ENCODE results near the gene ZBTB4.

ZBTB4 gene

DNA sequence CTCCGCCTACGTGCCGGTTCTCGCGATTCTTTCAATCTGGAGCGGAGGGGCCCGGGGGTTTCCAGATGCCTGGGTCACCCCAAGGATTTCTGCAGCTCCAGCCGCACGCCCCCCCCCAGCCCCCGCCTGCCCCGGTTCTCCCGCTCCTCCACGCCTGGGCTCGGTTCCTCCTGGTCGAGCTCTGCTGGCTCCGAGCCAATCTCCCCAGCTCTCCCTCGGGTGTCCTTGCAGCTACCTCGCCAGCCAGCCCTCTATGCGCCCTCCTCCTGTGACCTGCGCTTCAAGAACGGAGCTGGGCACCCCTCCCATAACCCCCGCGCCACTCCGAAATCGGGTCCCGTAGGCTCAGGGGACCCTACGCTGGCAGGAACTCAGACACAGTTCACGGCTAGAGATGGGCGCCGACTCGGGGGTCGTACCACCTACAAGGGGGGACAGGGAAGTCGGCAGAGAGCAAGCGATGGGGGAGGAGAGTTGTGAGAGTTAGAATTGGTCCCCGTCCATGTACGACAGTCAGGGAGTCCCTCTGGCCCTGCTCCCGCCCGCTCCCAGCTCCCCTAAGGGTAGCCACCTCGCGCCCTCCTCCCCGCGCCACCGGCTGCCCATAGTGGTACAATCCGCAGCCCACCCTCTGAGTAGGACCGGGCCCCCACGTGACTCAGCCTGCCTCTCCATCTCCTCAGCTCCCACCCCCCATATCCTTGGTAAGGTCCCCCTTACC is 39.2 kb downstream of the ZBTB4 start:
- DNase-seq (ENCODE audit: low read depth in 2 of 2) = no peak

DNA sequence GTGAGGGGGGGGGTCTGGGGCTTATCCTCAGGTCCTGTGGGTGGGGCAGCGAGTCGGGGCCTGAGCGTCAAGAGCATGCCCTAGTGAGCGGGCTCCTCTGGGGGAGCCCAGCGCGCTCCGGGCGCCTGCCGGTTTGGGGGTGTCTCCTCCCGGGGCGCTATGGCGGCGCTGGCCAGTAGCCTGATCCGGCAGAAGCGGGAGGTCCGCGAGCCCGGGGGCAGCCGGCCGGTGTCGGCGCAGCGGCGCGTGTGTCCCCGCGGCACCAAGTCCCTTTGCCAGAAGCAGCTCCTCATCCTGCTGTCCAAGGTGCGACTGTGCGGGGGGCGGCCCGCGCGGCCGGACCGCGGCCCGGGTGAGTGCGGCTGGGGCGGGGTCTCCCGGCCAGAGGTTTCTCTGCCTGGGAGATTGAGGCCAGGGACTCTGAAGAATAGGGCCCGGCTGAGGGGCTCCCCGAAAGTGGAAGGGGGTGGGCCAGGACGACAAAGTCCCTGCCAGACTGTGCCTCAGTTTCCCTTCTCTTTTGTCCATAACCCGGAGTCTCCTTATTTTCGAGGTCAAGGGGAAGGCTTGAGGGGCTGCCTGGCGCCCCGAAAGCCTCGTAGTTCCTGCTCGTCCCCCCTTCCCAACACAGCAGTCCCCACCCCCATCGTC is 39.8 kb downstream of the ZBTB4 start, which contains the start of gene FGF11:
FGF11 (plus strand) TSS at position 51 of the 651 bp plus-strand sequence; CDS start at position 160, 109 bp downstream.
- DNase-seq (ENCODE audit: low read depth in 2 of 2) = no peak

DNA sequence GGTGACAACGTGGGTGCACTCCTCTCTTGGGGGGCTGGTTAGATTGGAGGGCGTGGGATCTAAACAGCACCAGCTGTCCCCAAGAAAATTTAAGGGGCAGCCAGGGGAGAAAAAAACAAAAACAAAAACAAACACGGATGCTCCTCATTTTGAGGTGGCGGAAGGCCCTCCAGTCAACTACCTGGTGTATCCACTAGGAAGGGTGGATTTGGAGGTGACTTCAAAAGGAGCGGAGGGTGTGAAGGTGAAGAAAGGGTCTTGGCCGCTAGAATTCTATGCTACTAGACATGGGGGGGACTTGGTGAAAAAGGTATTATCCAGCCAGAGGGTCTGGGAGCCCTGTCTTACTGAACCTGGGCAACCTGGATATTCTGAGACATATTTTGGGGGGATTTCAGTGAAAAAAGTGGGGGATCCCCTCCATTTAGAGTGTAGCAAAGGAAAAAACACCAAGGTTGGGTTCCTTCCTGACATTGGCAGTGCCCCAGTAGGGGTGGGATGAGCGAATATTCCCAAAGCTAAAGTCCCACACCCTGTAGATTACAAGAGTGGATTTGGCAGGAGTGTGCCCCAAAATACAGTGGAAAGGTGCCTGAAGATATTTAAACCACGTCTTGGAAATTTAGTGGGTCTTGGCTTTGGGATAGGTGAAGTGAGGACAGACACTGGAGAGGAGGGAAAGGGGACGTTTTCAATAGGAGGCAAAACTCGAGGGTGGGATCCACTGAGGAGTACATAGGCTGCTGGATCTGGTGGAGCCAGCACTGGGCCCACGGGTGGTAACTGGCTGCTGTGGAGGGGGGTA is 40.6 kb downstream of the ZBTB4 start:
- no peak for DNase-seq (ENCODE audit: low read depth in 2 of 2)

DNA sequence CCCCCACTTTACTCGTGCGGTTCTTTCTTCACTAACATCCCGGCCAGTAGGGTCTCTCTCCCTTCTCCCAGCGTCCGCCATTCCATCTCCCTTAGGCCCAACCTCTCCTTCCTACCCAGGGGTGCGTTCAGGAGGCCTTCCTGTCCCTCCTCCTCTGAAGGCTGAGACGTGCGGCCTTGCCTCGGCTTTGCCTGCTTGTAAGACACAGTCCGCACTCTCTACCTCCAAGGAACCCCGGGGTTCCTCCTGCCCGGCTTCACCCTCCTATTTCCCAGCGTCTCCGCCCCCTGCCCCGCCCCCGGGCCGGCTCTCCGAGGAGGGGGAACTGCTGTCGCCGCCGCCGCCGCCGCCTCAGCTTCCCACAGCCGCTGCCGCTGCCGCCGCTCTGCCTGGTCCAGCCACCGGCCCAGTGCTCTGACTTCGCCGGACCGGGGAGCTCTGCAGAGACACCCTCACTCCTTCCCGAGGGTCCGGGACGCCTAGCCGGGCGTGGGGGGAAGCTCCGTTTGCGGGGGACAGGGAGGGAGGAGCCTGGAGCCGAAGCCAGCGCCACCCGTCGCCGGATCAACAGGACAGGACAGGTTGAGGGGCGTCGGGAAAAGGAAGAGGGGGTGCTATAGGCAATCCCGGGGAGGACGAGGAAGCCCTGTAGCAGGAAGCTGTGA is 41.3 kb downstream of the ZBTB4 start:
- no peak for DNase-seq (ENCODE audit: low read depth in 2 of 2)

DNA sequence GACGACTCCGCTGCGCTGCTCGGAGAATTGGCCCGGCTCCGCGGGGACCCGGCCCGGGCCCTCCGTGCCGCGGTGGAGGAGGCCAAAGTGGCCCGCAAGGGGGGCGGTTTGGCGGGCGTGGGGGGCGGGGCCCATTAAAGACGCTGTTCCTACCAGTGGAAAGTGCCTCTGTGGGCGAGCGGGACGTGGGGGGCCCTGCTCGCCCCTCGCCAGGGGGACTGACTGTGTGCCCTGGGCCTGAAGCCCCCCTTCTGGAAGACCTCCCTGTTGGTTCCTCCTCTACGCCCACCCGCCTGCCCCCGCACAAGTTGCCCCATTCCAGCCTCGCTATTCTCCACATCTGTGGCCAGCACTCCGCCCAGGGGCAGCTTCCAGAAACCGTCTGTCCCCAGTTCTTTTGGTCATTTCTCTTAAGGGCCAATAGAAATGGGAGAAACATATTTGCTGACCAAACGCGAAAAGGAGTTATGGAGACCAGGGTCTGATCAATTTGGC is 42.0 kb downstream of the ZBTB4 start:
- no peak for DNase-seq (ENCODE audit: low read depth in 2 of 2)

DNA sequence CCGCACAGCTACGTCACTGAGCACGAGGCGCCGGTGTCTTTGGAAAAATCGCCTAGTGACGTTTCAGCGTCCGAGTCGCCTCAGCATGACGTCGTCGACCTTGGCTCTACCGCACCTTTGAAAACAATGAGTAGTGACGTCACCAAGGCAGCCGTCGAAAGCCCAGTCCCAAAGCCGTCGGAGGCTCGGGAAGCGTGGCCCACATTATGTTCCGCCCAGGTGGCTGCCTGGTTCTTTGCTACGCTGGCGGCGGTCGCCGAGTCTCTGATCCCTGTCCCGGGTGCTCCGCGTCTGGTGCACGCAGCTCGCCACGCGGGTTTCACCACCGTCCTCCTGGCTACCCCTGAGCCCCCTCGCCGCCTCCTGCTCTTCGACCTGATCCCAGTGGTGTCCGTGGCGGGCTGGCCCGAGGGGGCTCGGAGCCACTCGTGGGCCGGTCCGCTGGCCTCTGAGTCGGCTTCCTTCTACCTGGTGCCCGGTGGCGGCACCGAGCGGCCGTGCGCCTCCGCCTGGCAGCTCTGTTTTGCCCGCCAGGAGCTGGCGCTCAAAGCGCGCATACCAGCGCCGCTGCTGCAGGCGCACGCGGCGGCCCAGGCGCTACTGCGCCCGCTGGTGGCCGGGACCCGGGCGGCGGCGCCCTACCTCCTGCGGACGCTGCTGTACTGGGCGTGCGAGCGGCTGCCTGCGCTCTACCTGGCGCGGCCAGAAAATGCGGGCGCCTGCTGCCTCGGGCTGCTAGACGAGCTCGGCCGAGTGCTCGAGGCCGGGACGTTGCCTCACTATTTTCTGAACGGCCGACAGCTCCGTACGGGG is 42.7 kb downstream of the ZBTB4 start:
- peak; percentile 64 to 81 for DNase-seq (ENCODE audit: low read depth in 2 of 2)

DNA sequence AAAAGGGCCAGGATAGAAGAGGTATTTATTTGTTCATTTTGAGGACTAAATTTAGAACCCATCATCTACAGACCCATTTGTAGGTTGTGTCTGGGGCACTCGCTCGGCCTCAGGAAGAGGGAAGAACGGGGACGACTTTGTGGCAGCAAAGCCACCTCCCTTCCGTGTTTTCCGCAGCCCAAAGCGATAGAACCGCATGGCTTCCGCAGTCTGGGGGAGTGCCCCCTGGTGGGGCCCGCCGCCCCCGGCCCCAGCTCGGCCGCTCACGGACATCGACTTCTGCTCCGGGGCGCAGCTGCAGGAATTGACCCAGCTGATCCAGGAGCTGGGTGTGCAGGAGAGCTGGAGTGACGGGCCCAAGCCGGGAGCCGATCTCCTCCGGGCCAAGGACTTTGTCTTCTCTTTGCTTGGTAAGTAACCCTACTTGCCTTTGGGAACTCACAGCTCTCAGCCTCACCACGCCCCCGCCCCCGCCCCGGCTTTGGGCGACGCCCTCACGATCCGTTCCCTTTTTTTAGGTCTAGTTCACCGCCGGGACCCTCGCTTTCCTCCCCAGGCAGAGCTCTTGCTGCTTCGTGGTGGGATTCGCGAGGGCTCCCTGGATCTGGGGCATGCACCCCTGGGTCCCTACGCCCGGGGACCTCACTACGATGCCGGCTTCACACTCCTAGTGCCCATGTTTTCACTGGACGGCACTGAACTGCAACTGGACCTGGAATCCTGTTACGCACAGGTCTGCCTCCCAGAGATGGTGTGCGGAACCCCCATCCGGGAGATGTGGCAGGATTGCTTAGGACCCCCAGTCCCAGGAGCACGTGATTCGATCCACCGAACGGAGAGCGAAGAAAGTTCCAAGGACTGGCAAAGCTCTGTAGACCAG is 43.5 kb downstream of the ZBTB4 start:
- DNase-seq (ENCODE audit: low read depth in 2 of 2) = no peak

DNA sequence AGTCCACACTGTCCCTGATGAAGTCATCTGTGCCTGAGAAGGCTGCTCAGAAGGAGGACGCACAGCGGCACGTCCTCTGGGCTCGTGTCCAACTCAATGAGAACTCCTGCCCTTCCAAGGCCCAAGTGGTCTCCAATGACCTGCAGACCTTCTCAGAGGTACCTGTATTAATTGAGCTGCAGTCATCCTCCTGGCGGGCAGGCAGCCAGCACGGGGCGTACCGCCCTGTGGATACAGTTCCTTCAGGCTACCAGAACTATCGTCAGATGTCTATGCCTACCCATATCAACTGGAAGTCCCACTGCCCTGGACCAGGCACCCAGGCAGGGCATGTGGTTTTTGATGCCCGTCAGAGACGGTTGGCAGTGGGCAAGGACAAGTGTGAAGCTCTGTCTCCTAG is 47.1 kb downstream of the ZBTB4 start:
- no peak for DNase-seq (ENCODE audit: low read depth in 2 of 2)

DNA sequence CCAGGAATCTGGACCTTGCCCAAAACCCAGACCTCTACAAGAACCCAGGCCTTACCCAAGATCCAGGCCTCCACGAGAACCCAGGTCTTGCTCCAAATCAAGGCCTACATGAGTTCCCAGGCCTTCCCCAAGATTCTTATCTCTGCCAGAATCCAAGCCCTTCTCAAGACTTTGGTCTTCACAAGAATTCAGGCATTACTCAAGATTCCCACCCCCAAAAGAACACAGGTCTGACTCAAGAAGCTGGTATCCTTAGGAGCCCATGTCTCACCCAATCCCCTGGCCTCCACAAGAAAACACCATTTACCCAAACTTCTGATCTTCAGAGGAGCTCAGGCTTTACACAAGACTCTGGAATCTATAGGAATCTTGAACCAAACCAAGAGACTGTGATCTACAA is 48.2 kb downstream of the ZBTB4 start:
- DNase-seq (ENCODE audit: low read depth in 2 of 2) = no peak

DNA sequence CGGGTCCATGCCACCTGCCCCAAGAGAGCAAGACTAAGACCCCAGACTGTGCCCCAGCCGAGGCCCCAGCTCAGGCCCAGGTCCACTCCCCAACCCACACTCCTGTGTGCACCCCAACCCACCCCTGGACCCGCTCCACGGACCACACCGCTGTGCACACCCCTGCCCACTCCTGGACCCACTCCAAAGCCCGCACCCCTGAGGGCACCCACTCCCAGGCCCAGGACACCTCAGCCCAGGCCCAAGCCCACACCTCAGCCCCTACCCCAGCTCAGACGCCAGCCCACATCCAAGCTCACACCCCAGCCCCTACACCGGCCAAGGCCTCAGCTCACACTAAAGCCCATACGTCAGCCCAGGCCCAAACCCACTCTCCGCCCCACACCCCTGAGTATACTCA is 49.7 kb downstream of the ZBTB4 start:
- no peak for DNase-seq (ENCODE audit: low read depth in 2 of 2)

DNA sequence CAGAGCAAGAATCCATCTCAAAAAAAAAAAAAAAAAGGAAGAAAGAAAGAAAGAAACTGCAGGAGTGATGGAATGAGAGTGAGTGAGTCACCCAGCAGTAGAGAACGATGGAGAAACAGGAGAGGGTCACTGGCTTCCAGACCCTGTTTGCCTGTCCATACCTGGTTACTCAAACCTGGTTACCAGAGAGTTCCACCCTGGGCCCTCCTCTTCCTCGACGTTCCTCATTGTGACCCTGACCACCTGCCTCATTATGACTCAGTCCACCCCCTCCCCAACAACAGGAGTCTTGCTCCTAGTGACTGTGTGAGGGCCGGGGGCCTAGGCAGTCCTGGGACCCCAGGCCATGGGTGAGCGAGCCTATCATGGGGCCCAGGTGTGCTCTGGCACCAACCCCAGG is 50.9 kb downstream of the ZBTB4 start, which contains the start of gene SPEM3:
SPEM3 (plus strand) TSS at position 301 of the 400 bp plus-strand sequence; CDS start at position 347, 46 bp downstream.
- no peak for DNase-seq (ENCODE audit: low read depth in 2 of 2)

DNA sequence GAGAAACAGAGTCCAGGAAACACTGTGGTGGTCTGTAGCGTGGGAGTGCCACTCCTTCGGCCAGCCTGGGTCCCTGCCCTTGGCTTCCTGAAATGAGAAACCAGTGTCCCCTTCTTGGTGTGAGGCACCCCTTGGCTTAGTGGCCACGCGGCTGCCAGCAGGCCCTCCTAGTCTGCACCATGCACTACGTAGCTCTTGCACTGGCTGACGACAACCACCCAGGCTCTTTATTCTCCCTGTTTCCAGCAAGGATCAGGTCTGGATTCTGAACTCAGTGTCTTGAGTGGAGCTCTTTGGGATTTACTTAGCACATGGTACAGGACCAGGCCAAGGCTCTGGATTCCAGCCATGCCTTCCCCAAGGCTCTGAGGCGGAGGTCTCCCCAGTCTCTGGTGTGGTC is 51.9 kb downstream of the ZBTB4 start:
- no peak for DNase-seq (ENCODE audit: low read depth in 2 of 2)

DNA sequence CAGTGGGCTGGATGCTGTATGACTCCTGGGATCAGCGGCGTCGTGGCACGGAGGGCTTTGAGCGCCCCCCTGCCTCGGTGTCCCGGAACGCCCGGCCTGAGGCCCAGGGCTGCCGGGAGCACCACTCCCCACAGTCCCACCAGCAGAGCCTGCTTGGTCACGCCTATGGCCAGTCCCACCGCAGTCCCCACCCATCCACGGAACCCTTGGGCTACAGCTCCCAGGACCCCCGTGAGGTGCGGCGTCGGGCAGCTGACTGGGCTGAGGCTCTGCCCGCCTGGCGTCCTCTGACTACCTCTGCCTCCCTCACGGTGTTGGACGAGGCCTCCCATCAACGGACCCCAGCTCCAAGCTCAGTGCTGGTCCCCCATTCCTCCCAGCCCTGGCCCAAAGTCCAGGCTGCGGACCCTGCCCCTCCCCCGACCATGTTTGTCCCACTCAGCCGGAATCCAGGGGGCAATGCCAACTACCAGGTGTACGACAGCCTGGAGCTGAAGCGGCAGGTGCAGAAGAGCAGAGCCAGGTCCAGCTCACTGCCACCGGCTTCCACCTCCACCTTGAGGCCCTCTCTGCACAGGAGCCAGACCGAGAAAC is 52.4 kb downstream of the ZBTB4 start:
- no peak for DNase-seq (ENCODE audit: low read depth in 2 of 2)

DNA sequence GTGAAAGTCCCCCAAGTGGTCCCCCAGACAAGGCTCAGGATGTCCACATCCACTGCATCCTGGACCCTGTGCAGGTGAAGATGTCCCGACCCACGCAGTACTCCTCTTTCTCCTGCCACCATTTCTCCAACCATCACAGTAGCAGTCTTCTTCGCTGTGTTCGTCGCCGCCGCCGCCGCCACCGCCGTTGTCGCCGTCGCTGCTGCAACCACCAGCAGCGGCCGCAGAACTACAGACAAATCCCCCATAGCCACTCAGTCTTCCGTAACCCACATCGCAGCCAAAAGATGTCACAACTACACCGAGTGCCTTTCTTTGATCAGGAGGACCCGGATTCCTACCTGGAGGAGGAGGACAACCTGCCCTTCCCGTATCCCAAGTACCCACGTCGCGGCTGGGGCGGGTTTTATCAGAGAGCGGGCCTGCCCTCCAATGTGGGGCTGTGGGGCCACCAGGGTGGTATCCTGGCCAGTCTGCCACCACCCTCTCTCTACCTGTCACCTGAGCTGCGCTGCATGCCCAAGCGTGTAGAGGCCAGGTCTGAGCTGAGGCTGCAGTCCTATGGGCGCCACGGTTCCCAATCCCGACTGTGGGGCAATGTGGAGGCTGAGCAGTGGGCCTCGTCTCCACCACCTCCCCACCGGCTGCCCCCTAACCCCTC is 53.1 kb downstream of the ZBTB4 start:
- DNase-seq (ENCODE audit: low read depth in 2 of 2) = no peak

DNA sequence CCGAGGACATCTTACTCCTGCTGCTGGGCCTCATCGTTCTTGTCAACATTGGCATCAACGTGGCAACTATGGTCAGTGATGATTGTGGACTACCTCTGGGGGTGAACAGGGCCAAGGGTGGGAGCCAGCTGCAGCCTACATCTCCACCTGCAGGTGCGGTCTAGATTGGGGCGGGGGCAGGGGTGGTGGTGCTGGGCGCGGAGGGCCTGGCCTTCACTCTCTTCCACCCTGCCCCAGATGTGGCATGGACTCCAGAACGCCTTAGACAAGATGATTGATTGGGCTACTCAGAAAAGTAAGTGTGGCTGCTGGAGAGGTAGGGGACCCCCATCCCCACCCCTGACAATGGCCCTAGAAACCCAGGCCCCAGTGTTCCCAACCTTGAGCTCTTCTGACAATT is 53.7 kb downstream of the ZBTB4 start:
- DNase-seq (ENCODE audit: low read depth in 2 of 2) = no peak

DNA sequence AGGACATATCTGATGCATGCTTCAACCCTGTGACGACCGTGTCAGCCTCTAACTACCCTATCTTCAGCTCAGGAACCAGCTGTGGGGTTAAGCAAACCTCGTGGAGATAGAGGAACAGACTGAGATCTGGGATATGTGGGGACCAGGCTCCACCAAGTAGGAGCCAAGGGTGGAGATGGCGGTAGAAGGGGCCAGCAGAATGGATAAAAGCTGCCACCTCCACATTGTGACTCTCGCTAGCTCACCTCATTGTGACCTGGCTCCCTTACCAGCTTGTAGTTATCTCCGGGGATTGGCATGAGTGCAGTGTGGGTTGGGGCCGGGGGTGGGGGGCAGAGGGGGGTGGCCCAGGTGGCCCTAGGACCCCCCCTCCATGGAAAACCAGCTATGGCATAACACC is 54.1 kb downstream of the ZBTB4 start, which contains the start of gene SPEM2:
SPEM2 (plus strand) TSS at position 301 of the 400 bp plus-strand sequence; CDS start at position 374, 73 bp downstream.
- DNase-seq (ENCODE audit: low read depth in 2 of 2) = no peak

DNA sequence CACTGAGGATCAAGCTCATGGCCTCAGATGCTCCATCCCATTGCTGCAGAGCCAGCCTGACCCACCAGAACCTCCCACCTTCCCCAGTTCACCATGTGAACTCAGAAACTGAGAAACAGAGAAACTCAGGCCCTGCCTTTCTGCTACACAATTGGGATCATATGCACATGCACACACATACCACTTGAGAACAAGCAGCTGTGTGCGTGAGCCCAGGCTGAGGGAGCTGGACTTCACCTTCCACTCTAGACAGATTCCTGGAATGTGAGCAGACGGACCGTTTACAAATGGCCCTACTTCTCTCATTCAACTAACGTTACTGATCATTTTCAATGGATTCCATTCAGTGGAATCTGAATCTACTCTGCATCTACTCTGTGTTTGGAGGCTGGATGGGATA is 55.8 kb downstream of the ZBTB4 start:
- DNase-seq (ENCODE audit: low read depth in 2 of 2) = no peak

DNA sequence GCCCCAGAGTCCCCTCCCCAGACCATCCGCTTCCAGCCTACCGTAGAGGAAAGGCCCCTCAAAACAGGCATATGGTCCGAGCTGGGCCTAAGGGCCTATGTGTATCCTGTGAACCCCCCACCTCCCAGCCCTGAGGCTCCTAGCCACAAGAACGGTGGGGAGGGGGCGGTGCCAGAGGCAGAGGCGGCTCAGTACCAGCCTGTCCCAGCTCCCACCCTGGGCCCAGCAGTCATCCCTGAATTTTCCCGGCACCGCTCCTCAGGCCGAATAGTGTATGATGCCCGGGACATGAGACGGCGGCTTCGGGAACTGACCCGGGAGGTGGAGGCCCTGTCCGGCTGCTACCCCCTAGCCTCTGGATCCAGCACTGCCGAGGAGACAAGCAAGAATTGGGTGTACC is 58.2 kb downstream of the ZBTB4 start:
- DNase-seq (ENCODE audit: low read depth in 2 of 2) = no peak

Measured in stimulated activated CD4-positive, alpha-beta T cell treated with anti-CD3 and anti-CD28 coated beads, Interleukin-15, amount 100 ng/mL, for 48 hours (primary cell).